Activated naive CD8-positive, alpha-beta T cell treated with anti-CD3 and anti-CD28 coated beads for 36 hours (primary cell): Measurements from ENCODE around the gene ARHGAP22. TPM values are rescaled to one million over a fixed set of nuclear protein-coding genes. Genes with fewer than 3 reads are reported as not detected.

Experiments
- DNase-seq: peaks from one replicate; pipeline ENCODE4 v3.0.0; 2021
- H3K27ac Mint-ChIP-seq: one replicate; pipeline ENCODE4 v1.8.0; 2022; ENCODE audit warnings: mild to moderate bottlenecking, moderate library complexity, mixed read lengths
- H3K27me3 Mint-ChIP-seq: one replicate; pipeline ENCODE4 v1.8.0; 2022; ENCODE audit warnings: mild to moderate bottlenecking, mixed read lengths
- H3K36me3 Mint-ChIP-seq: one replicate; pipeline ENCODE4 v1.8.0; 2021; ENCODE audit warnings: mild to moderate bottlenecking, mixed read lengths
- H3K4me1 Mint-ChIP-seq: one replicate; pipeline ENCODE4 v1.8.0; 2021; ENCODE audit warnings: mixed read lengths
- H3K4me3 Mint-ChIP-seq: one replicate; pipeline ENCODE4 v1.8.0; 2022; ENCODE audit warnings: mild to moderate bottlenecking, moderate library complexity, mixed read lengths
- H3K9me3 Mint-ChIP-seq: one replicate; pipeline ENCODE4 v1.8.0; 2022; ENCODE audit warnings: mixed read lengths
- total RNA-seq, 2 experiments: library from RNA; stranded (reverse); gene quantifications; one replicate each; pipeline ENCODE4 v1.2.3, GENCODE V29; 2021

The ARHGAP22 gene
- total RNA-seq, 2 experiments from 2014 or later = not detected

DNA sequence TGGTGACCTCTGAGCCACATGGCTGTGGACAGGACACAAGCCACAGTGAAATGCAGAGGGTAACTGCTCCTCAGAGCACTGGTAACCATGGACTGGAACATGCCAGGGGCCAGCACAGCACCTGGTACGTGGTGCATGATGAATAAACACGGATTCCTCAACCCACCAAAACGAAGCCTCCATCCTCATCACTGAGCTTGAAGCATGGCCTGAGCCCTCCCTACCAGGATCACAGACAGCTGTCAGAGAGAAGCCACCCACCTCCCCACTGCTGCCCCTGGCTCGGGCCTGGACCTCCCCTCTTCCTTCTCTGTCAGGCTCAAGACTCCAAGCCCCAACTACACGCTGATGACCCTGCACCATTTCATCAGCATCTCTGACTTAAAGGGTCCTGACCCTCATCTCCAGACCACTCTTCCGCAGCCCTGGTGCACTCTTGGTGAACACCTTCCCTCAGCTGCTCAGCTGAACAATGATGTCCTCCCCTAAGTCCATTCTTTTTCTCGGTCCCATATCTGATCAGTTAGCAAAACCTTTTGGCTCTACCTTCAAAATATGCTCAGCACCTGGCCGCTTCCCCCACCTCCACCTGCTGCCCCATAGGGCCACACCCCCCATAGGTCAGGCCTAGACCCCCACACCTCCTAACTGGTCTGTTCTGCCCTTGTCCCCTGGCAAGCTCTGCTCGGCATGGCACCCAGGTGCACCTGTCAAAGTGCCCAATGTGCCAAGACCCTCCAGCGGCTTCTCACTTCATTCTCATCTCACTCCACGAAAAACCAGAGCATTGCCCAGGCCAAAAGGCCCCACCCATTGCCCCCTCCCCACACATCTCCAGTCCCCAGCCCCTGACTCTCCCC, 157.3 kb downstream of the ARHGAP22 start:
- H3K27me3 Mint-ChIP-seq = no peaks in the 10 kb centered on the region
- no peaks in the 10 kb centered on the region for H3K9me3 Mint-ChIP-seq
- DNase-seq = no peak
- no peaks in the 10 kb centered on the region for H3K4me1 Mint-ChIP-seq
- no peaks in the 10 kb centered on the region for H3K36me3 Mint-ChIP-seq
- no peak overlapping the region for H3K27ac Mint-ChIP-seq
- no peak overlapping the region for H3K4me3 Mint-ChIP-seq

DNA sequence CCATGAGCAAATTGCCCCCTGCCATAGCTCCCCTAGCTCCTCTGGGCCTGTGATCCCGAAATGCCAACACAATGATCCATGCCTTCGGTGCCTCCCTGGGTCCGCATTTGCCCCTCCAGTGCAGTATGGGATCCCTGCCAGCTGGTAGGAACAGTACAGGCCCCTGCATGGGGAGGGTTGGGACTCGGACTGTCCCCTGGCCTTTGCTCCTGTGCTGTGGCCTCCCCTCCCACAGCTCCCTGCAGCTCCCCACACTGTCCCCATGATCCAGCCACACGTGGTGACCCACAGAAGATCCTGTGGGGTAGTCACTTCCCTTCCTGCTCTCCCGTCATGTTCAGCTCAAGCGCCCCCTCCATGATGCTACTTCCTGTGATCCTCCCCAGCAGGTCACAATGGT, 158.1 kb downstream of the ARHGAP22 start:
- Mint-ChIP-seq H3K4me3 (no peak overlapping the region), H3K27me3 (no peaks in the 10 kb centered on the region), H3K4me1 (no peaks in the 10 kb centered on the region), H3K27ac (no peak overlapping the region), H3K36me3 (no peaks in the 10 kb centered on the region), H3K9me3 (no peaks in the 10 kb centered on the region)
- no peak for DNase-seq

DNA sequence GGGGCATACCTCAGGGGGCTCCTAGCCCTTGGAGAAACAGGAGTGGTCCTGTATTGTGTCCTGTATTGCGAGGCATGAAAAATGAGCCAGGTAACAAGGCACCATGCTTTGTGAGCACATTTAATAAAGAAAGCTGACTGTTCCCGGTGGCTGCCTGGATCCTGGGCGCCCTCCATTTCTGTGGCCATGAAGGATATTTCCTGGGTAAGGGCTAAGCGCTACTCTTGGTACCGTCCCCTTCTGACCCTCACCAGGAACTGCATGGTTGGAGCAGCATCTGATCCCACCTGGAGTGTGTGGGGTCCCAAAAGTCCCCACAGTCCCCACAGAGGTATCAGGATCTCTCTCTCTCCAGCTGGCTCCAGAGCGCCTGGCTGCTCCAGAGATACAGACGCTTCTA, 158.9 kb downstream of the ARHGAP22 start:
- Mint-ChIP-seq H3K4me1 (no peaks in the 10 kb centered on the region), H3K27ac (no peak overlapping the region), H3K27me3 (no peaks in the 10 kb centered on the region), H3K9me3 (no peaks in the 10 kb centered on the region), H3K36me3 (no peaks in the 10 kb centered on the region), H3K4me3 (no peak overlapping the region)
- DNase-seq = no peak

DNA sequence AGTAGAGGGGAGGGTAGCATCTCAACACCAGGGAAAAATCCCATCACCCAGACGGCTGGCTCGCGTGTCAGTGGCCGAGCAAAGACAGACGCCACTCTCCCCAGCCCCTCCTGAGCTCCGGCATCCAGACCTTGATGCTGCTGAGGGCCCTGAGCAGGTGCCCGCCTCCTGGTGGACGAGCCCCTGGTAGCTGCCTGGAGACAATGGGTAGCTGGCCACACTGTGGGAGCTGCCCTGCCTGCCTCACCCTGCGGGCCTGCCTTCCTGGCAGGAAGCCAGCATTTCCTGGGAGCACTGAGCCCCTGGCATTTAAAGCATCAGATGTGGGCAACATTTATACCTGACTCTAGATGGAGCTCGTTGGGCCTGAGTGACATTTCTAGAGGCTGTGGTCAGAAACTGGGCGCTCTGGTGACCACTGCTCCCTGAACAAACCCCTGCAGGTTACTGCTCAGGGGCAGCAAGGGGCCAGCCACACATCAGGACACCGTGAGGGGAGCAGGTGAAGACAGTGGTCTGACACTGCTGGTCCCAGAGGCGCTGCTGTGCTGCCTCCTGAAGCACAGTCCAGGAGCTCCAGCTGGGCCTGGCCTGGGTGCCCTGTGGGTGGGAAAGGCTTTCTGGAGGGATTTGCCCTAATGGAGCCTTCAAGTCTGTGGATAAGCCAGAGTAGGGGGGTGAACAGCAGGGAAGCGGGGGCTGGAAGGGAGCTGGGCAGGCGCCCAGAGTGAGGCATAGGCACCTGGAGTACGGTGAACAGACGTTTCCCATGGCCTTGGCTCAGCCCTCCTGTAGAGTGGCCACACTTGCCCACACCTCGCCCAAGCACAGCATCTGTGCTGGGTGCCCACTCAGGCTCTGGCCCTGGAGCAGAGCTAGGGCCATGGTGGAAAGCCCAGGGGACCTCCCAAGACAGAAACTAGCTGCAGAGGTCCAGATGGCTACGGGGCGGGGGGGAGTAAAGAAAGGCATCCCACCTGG, 159.7 kb downstream of the ARHGAP22 start:
- H3K27me3 Mint-ChIP-seq = no peaks in the 10 kb centered on the region
- H3K4me3 Mint-ChIP-seq = no peak overlapping the region
- H3K4me1 Mint-ChIP-seq = no peaks in the 10 kb centered on the region
- no peaks in the 10 kb centered on the region for H3K36me3 Mint-ChIP-seq
- no peaks in the 10 kb centered on the region for H3K9me3 Mint-ChIP-seq
- no peak for DNase-seq
- H3K27ac Mint-ChIP-seq = no peak overlapping the region

- DNase-seq = no peak
- no peak overlapping the region for H3K27ac Mint-ChIP-seq
- no peaks in the 10 kb centered on the region for H3K36me3 Mint-ChIP-seq
- H3K27me3 Mint-ChIP-seq = no peaks in the 10 kb centered on the region
- H3K9me3 Mint-ChIP-seq = no peaks in the 10 kb centered on the region
- no peaks in the 10 kb centered on the region for H3K4me1 Mint-ChIP-seq
- H3K4me3 Mint-ChIP-seq = no peak overlapping the region
Observed at GRCh38 chr10:48444266-48444665, 160.6 kb downstream of the ARHGAP22 start.

DNA sequence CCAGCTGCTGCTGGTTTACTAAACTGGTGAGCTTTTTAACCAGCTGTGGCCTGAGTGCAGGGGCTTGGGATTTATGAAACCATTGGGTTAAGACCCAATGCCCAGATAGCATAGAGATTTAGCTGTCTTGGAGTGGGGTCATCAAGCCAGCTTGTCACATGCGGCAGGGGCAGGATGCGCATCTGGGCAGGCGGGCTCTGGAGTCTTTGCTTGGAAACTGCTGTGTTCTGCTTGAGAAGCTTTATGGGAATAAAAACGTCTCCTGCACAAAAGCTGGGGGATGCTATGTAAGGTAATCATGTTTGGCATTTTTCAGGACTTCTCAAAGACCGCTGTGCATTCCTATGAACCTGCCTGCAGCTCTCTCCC, 162.1 kb downstream of the ARHGAP22 start:
- Mint-ChIP-seq H3K27ac (no peak overlapping the region), H3K36me3 (peaks cover 1% of the 10 kb centered on the region), H3K4me1 (no peaks in the 10 kb centered on the region), H3K4me3 (no peak overlapping the region), H3K9me3 (no peaks in the 10 kb centered on the region), H3K27me3 (no peaks in the 10 kb centered on the region)
- DNase-seq = no peak

DNA sequence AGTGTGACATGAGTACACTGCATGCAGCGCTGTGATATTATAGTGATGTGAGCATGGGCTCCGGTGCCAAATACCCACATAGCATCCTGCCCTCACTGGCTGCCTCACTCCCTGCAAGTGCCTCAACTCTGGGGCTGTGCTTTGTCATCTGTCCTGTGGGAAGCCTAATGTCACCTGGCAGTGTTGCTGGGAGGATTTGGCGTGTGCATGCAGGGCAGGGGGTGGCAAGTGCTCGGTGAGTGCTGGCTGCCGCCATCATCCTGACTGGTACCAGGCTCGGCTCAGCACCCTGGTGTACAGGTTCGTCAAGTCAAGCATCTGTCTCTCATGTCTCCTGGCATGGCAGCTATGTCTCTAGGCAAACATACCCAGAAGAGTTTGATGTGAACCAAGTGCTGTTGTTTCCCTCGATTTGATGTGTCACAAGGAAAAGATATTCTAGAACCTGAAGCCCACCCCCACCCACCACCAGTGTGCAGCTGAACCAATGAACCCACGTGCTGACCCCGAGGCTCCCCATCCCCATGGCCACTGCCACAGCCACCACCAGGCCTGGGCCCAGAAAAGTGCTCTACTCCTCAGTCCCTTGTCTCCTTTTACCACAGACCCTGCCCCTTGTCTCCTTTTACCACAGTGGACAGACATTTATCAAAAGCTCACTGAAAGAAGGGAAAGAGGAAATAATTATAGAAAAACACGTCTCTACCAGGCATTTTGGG, 162.6 kb downstream of the ARHGAP22 start:
- peaks cover 1% of the 10 kb centered on the region for H3K36me3 Mint-ChIP-seq
- no peaks in the 10 kb centered on the region for H3K27me3 Mint-ChIP-seq
- DNase-seq = no peak
- no peak overlapping the region for H3K27ac Mint-ChIP-seq
- H3K4me1 Mint-ChIP-seq = no peaks in the 10 kb centered on the region
- no peak overlapping the region for H3K4me3 Mint-ChIP-seq
- no peaks in the 10 kb centered on the region for H3K9me3 Mint-ChIP-seq

DNA sequence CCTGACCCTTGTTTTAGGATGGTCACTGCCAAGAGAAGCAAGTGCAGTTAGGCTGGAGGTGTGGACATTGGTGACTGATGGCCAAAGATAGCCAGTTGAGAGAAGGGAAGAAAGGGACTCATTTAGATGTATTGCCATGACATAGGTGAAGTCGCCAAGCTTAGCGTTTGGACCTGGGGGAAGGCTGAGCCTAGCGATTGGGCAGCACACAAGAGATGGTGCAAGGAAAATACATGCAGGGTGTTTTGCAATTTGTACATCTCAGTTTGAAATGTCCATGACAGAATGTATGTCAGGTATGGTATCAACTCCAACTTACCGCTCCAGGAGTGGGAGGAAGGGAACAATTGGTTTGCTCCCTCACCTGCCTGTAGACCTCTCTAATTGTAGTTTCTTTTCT, 164.1 kb downstream of the ARHGAP22 start:
- Mint-ChIP-seq H3K27me3 (no peaks in the 10 kb centered on the region), H3K4me3 (no peak overlapping the region), H3K9me3 (no peaks in the 10 kb centered on the region), H3K36me3 (peaks cover 1% of the 10 kb centered on the region), H3K4me1 (no peaks in the 10 kb centered on the region), H3K27ac (no peak overlapping the region)
- no peak for DNase-seq

DNA sequence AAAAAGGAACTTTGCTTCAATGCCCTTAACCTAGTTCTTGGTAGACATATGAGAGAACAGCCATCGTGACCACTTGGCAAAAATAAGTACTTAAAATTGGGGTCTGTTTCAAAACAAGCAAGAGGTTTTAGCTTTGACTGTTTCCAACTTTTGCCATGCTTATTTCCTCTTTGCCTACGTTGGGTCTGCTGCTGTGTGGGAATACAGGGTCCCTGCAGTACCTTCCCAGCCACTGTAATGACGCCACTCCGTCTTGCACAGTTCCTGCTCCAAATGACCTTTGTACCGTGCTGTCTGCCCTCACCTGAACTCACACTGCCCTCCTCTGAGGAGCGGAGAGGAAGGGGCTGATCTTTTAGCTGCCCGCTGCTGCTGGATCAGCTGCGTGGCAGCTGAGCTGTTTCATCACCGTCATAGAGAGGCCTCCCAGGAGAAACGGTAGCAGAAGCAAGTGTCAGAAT, 165.3 kb downstream of the ARHGAP22 start:
- Mint-ChIP-seq H3K27me3 (no peaks in the 10 kb centered on the region), H3K9me3 (no peaks in the 10 kb centered on the region), H3K27ac (no peak overlapping the region), H3K36me3 (peaks cover 1% of the 10 kb centered on the region), H3K4me3 (no peak overlapping the region), H3K4me1 (no peaks in the 10 kb centered on the region)
- DNase-seq = no peak

DNA sequence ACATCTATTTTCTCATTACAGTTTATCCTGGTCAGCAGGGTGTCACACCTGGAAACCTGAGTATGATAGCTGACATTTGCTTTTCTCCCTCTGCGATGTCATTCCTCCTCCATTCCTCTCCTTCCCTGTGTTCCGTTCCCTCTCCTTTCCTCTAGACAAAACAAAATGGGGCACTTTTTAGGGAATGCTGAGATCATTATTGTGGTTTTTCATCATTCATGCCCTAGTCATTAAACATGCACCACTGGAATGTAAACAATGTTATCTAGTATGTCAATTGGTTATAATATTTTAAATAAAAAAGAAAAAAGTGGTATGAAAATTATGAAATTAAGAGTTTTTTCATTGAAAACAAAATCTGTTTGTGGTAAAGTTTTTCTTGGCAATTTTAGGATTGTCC, 165.8 kb downstream of the ARHGAP22 start:
- H3K36me3 Mint-ChIP-seq = peaks cover 1% of the 10 kb centered on the region
- H3K27ac Mint-ChIP-seq = no peak overlapping the region

DNA sequence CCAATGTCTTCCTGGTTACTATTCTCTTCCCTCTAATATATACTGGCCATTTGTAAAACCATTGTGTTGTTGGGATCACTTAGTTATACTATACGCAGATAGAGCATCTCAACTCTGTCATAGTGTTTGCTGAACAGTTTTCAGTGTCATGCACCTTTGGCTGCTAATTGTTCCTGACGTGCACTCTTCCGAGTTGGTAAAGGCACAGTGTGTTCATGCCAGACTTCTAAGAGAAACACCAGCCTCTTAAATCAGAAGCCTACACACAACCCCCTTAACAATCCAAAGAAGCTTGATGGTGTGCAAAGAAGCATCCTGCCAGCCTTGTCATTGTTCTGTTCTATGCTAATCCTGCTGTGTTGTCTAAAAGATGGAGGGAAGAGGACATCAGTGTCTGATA, 167.3 kb downstream of the ARHGAP22 start:
- Mint-ChIP-seq H3K4me3 (no peak overlapping the region), H3K9me3 (no peaks in the 10 kb centered on the region), H3K4me1 (no peaks in the 10 kb centered on the region), H3K27me3 (no peaks in the 10 kb centered on the region), H3K27ac (no peak overlapping the region), H3K36me3 (peaks cover 3% of the 10 kb centered on the region)
- DNase-seq = no peak

More for the DNA sequence above, 165.8 kb downstream of the ARHGAP22 start:
- no peaks in the 10 kb centered on the region for H3K4me1 Mint-ChIP-seq
- DNase-seq = no peak
- H3K9me3 Mint-ChIP-seq = no peaks in the 10 kb centered on the region
- H3K4me3 Mint-ChIP-seq = no peak overlapping the region
- no peaks in the 10 kb centered on the region for H3K27me3 Mint-ChIP-seq

- H3K4me1 Mint-ChIP-seq = no peaks in the 10 kb centered on the region
- H3K36me3 Mint-ChIP-seq = peaks cover 8% of the 10 kb centered on the region
- no peak overlapping the region for H3K27ac Mint-ChIP-seq
- no peaks in the 10 kb centered on the region for H3K27me3 Mint-ChIP-seq
- H3K4me3 Mint-ChIP-seq = no peak overlapping the region
- no peaks in the 10 kb centered on the region for H3K9me3 Mint-ChIP-seq
- DNase-seq = no peak
Observed at GRCh38 chr10:48431871-48432270, 173.0 kb downstream of the ARHGAP22 start.

- Mint-ChIP-seq H3K27ac (no peak overlapping the region), H3K4me3 (no peak overlapping the region), H3K9me3 (no peaks in the 10 kb centered on the region), H3K36me3 (peaks cover 8% of the 10 kb centered on the region), H3K4me1 (no peaks in the 10 kb centered on the region), H3K27me3 (no peaks in the 10 kb centered on the region)
- no peak for DNase-seq
Observed at GRCh38 chr10:48430402-48430993, 174.4 kb downstream of the ARHGAP22 start.

DNA sequence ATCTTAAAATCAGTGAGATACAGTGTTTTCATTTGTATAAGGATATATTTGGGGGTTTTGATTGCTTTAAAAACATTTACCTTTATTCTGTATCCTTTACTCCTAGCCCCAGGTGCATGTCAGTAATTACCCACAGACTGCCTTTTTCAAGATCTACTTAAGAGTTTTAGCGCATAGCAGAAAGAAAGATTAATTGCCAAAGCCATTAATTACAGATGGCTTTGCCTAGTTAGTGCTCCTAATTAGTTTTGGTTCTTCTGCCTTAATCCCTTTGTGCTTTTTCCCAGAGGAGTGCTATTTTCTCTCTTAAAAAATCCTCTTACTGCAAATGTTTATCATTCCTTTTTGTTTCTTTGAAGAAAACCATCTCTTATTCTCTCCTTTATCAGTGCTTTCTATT, 175.6 kb downstream of the ARHGAP22 start:
- Mint-ChIP-seq H3K36me3 (peaks cover 8% of the 10 kb centered on the region), H3K4me3 (no peak overlapping the region), H3K27ac (no peak overlapping the region), H3K4me1 (no peaks in the 10 kb centered on the region), H3K27me3 (no peaks in the 10 kb centered on the region), H3K9me3 (no peaks in the 10 kb centered on the region)
- no peak for DNase-seq
